Measurements from ENCODE around the gene GAPDH. TPM values are rescaled to one million over a fixed set of nuclear protein-coding genes. Genes with fewer than 3 reads are reported as not detected.

The GAPDH gene
- total RNA-seq, 4 donors from 2014 or later = 1,442 to 2,828 (median 1,967) TPM

DNA sequence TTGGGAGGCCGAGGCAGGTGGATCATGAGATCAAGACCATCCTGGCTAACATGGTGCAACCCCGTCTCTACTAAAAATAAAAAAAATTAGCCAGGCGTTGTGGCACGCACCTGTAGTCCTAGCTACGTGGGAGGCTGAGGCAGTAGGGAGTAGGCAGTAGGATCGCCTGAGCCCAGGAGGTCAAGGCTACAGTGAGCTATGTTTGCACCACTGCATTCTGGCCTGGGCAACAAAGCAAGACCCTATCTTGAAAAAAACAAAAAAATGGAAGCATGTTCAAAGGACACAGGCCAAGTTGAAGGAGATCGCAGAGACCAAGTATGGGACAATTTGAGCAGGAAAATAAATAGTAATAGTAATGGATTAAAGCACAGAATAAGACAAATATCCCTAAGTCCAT is 26.2 kb upstream of the GAPDH start:
- WGBS = 75% methylated on average over 7 of the region's 7 CpGs

DNA sequence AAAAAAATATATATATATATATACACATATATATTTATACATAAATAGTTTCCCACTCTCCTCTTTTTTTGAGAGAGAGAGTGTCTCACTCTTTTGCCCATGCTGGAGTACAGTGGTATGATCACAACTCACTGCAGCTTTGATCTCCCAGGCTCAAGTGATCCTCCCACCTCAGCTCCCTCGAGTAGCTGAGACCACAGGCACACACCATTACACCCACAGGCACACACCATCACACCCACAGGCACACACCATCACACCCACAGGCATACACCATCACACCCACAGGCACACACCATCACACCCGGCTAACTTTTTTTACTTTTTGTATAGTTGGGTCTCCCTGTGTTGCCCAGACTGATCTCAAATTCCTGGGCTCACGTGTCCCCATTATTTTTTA is 14.1 kb upstream of the GAPDH start:
- Histone ChIP-seq H3K9me3 (no peaks in the 10 kb centered on the region), H3K27me3 (no peaks in the 10 kb centered on the region), H3K36me3 (peaks cover 91% of the 10 kb centered on the region), H3K4me3 (no peak overlapping the region), H3K27ac (no peak overlapping the region), H3K4me1 (no peaks in the 10 kb centered on the region)
- 89% methylated on average over 3 of the region's 3 CpGs for WGBS
- no peak for DNase-seq (ENCODE audit: low spot score in 2 of 2)
- TF ChIP-seq EP300 (IDR thresholded peaks at IDR 0.05) (no peak), POLR2AphosphoS5 (IDR thresholded peaks at IDR 0.05) (no peak), POLR2A (IDR thresholded peaks at IDR 0.05) (no peak)
- TF ChIP-seq, protein P1, sequence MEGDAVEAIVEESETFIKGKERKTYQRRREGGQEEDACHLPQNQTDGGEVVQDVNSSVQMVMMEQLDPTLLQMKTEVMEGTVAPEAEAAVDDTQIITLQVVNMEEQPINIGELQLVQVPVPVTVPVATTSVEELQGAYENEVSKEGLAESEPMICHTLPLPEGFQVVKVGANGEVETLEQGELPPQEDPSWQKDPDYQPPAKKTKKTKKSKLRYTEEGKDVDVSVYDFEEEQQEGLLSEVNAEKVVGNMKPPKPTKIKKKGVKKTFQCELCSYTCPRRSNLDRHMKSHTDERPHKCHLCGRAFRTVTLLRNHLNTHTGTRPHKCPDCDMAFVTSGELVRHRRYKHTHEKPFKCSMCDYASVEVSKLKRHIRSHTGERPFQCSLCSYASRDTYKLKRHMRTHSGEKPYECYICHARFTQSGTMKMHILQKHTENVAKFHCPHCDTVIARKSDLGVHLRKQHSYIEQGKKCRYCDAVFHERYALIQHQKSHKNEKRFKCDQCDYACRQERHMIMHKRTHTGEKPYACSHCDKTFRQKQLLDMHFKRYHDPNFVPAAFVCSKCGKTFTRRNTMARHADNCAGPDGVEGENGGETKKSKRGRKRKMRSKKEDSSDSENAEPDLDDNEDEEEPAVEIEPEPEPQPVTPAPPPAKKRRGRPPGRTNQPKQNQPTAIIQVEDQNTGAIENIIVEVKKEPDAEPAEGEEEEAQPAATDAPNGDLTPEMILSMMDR (IDR thresholded peaks at IDR 0.05) = no peak

More for the DNA sequence above, 26.2 kb upstream of the GAPDH start:
- H3K9me3 ChIP-seq = no peaks in the 10 kb centered on the region
- TF ChIP-seq EP300 (IDR thresholded peaks at IDR 0.05) = no peak
- TF ChIP-seq, protein P1 (IDR thresholded peaks at IDR 0.05) = no peak
- no peak for TF ChIP-seq POLR2AphosphoS5 (IDR thresholded peaks at IDR 0.05)
- TF ChIP-seq POLR2A (IDR thresholded peaks at IDR 0.05) = no peak
- no peaks in the 10 kb centered on the region for H3K27me3 ChIP-seq
- DNase-seq (ENCODE audit: low spot score in 2 of 2) = no peak
- H3K36me3 ChIP-seq = peaks cover 37% of the 10 kb centered on the region
- H3K4me1 ChIP-seq = no peaks in the 10 kb centered on the region
- H3K27ac ChIP-seq = no peak overlapping the region
- H3K4me3 ChIP-seq = no peak overlapping the region

DNA sequence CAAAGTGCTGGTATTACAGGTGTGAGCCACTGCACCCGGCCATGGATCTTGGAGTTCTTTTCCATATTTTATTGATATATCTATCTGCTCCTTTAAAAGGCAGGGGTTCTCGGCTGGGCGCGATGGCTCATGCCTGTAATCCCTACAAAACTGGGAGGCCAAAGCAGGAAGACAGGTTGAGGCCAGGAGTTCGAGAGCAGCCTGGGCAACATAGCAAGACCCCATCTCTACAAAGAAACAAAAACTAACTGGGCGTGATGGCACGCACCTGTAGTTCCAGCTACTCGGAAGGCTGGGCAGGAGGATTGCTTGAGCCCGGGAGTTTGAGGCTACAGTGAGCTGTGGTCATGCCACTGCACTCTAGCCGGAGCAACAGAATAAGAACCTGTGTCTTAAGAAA is 12.1 kb upstream of the GAPDH start:
- H3K36me3 ChIP-seq = peaks cover 91% of the 10 kb centered on the region
- WGBS = 87% methylated on average over 10 of the region's 10 CpGs

DNA sequence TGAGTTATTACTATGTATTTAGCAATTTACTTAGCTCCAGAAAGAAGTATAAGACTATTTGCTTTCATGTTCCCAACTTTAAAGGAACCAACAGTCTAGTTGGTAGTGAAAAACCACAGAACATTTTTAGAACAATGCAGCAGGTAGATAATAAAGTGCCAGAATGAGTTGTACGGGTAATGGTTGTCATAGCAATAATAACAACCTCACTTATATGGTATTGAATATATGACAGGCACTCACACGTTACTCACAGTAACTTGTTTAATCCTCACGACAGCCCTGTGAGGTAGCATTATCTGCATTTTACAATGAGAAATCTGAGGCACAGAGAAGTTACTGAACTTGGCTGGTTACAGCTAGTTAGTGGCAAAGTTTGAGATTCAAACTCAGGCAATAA is 10.6 kb upstream of the GAPDH start:
- Histone ChIP-seq H3K27me3 (no peaks in the 10 kb centered on the region), H3K9me3 (no peaks in the 10 kb centered on the region)
- 73% methylated on average over 3 of the region's 3 CpGs for WGBS

More for the DNA sequence above, 12.1 kb upstream of the GAPDH start:
- no peaks in the 10 kb centered on the region for H3K9me3 ChIP-seq
- DNase-seq (ENCODE audit: low spot score in 2 of 2) = no peak
- no peaks in the 10 kb centered on the region for H3K27me3 ChIP-seq
- H3K4me1 ChIP-seq = no peaks in the 10 kb centered on the region
- no peak overlapping the region for H3K27ac ChIP-seq
- TF ChIP-seq POLR2A (IDR thresholded peaks at IDR 0.05) = no peak
- TF ChIP-seq, protein P1 (IDR thresholded peaks at IDR 0.05) = no peak
- no peak overlapping the region for H3K4me3 ChIP-seq

DNA sequence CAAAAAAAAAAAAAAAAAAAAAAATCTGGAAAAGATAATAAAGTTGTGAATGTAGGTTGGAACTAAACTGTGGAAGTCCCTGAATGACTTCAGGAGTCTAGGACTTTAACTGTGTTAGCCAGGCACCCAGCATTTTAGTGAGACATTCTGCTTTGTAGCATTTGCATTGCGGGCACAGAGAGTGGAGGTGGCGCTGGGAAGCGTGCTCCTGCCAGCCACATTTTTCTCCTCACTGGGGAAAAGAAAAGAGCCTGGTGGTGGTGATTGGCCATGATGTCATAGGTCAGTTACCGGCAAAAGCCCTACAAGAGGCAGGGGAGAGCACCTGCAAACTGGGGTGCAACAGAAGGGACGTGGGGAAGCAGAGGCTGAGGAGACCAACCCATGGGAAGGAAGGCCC is 9.7 kb upstream of the GAPDH start:
- no peak for DNase-seq (ENCODE audit: low spot score in 2 of 2)
- Histone ChIP-seq H3K27ac (no peak overlapping the region), H3K9me3 (no peaks in the 10 kb centered on the region), H3K27me3 (no peaks in the 10 kb centered on the region), H3K4me1 (no peaks in the 10 kb centered on the region), H3K36me3 (peaks cover 98% of the 10 kb centered on the region), H3K4me3 (no peak overlapping the region)
- WGBS = 94% methylated on average over 5 of the region's 5 CpGs
- TF ChIP-seq, protein P1 (IDR thresholded peaks at IDR 0.05) = no peak
- TF ChIP-seq POLR2A (IDR thresholded peaks at IDR 0.05) (no peak), POLR2AphosphoS5 (IDR thresholded peaks at IDR 0.05) (no peak), EP300 (IDR thresholded peaks at IDR 0.05) (no peak)

More for the DNA sequence above, 10.6 kb upstream of the GAPDH start:
- Histone ChIP-seq H3K27ac (no peak overlapping the region), H3K4me1 (no peaks in the 10 kb centered on the region), H3K36me3 (peaks cover 97% of the 10 kb centered on the region), H3K4me3 (no peak overlapping the region)
- DNase-seq (ENCODE audit: low spot score in 2 of 2) = no peak
- TF ChIP-seq POLR2A (IDR thresholded peaks at IDR 0.05) (no peak), POLR2AphosphoS5 (IDR thresholded peaks at IDR 0.05) (no peak), EP300 (IDR thresholded peaks at IDR 0.05) (no peak)
- TF ChIP-seq, protein P1 (IDR thresholded peaks at IDR 0.05) = no peak

Measured in suprapubic skin (tissue), 4 donors.